Activated CD8-positive, alpha-beta memory T cell treated with anti-CD3 and anti-CD28 coated beads, Interleukin-2, amount 50 U/mL, for 4 hours (primary cell): ENCODE data around the gene TRIM9.
"Not testable (repeated sequence)": the region's sequence is repeated elsewhere in the genome, so short reads cannot be mapped to it uniquely, and the experiment has no call there.

Experiments
- DNase-seq: peaks from one replicate; pipeline ENCODE4 v3.0.0-alpha.2; 2020

The TRIM9 gene

GRCh38 chr14:50956421-50956820 is 138.5 kb downstream of the TRIM9 start:
- DNase-seq: not testable (repeated sequence)

- DNase-seq: no peak
Observed at GRCh38 chr14:50955373-50956043, 139.4 kb downstream of the TRIM9 start.

- no peak for DNase-seq
Observed at GRCh38 chr14:50954811-50955372, 140.0 kb downstream of the TRIM9 start.

GRCh38 chr14:50953502-50953901 is 141.4 kb downstream of the TRIM9 start:
- DNase-seq: no peak

- DNase-seq: no peak
Observed at GRCh38 chr14:50951032-50951431, 143.9 kb downstream of the TRIM9 start.

- no peak for DNase-seq
Observed at GRCh38 chr14:50948205-50948604, 146.7 kb downstream of the TRIM9 start.

- DNase-seq: no peak
Observed at GRCh38 chr14:50947446-50947845, 147.5 kb downstream of the TRIM9 start.

GRCh38 chr14:50946234-50946935 is 148.5 kb downstream of the TRIM9 start:
- DNase-seq: no peak

DNA sequence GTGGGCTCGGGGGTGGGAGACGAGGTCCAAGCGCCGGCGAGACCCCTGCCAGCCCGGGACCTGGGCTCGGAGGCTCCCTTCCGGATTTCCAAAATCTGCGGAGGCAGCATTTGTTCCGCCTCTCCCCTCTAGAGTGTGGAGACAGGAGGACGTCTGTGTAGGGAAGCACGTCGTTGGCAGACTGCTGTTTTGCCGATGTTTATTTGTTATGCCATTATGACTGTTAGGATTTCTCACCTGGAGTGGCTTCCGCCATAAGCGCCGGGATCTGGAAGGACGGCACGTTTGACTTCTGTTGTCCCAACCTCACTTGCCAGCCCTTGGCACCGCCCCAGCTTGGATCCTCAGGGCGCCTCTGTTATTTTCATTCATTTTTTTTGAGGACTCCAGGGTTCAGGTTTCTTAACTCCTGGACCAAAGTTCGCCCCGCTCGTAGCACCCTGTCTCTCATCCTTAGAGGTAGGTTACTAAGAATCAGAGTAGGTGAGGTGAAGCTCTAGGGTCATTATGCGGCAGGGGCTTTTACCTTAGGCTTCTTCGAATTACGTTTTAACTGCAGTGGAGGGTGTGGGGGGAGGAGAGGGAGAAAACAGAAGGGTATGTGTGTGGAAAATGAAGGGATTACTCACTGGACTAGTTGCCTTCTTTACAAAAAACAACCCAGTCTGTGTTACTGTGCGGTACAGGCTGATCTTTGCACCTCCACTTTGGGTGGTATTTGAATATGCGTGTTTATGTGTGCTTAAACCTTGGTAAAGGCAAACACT is 150.1 kb downstream of the TRIM9 start:
- DNase-seq: no peak

- DNase-seq: peak; percentile 29
Observed at GRCh38 chr14:50943943-50944646, 150.8 kb downstream of the TRIM9 start, which contains the start of gene PYGL. TSS of gene PYGL (minus strand) at chr14:50944483. CDS start at chr14:50944403, 80 bp downstream.

- no peak for DNase-seq
Observed at GRCh38 chr14:50943261-50943942, 151.5 kb downstream of the TRIM9 start.

DNA sequence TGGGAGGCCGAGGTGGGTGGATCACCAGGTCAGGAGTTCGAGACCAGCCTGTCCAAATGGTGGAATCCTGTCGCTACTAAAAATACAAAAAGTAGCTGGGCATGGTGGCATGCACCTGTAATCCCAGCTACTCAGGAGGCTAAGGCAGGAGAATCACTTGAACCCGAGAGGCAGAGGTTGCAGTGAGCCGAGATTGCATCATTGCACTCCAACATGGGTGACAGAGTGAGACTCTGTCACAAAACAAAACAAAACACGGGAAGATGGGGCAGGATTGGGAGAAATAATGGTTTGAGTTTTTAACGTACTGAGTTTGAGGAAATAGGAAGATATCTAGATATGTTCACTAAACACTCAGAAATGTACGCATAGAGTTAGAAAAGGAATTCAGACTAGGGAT is 153.3 kb downstream of the TRIM9 start:
- not testable (repeated sequence) for DNase-seq

DNA sequence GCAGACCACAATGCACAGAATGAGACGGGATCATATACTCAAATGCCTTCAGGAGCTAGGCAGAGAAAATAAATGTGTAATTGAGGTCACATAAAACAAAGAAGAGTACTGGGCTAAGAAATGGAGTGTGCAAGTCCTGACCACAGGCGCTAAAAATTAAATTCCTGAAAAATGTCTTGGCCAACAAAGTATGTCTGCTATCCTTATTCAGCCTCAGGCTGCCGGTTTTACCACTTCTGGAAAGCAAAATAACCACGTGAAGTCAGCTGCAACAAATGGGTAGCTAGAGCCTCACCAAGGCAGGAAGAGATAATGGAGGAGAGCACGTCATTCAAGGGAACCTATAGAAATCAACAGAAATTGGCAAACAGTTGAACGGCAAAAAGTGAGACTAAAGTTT is 153.8 kb downstream of the TRIM9 start:
- DNase-seq: no peak

- no peak for DNase-seq
Observed at GRCh38 chr14:50937800-50938199, 157.1 kb downstream of the TRIM9 start.

DNA sequence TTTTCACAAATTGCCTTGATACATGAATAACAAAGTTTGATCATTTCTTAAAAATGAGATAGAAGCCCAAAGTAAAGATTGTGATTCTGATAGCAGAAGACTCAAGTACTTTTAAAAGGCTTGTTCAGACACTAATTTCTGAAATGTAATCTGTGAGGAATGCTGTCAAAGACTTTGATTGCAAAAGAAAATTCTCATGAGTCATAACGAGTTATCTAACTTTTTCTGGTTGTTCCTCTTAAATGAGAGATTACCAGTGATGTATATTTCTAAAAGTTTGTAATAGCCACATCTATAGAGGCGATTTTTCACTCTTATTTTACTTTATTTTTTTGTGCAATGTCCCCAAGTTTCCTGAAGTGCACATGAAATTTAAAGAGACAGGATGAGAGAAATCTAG is 157.6 kb downstream of the TRIM9 start:
- DNase-seq: no peak

DNA sequence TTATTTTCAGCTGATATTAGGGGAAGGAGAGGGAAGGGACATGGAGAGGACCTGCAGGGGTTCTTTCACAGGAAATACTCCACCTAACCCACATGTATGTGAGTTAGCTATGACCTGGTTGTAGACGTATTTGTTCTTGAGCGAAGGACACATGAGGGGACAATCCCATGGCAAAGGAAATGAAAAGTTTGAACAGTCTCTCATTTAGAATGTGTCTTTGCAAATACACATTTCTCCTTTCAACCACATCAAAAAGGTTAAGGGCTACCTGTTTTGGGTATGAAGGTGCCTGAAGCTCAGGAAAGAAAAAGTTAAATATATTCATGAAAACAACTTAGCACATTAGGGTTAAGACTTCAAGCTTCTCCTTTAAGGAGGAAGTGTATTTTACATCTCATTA is 158.0 kb downstream of the TRIM9 start:
- DNase-seq: no peak

DNA sequence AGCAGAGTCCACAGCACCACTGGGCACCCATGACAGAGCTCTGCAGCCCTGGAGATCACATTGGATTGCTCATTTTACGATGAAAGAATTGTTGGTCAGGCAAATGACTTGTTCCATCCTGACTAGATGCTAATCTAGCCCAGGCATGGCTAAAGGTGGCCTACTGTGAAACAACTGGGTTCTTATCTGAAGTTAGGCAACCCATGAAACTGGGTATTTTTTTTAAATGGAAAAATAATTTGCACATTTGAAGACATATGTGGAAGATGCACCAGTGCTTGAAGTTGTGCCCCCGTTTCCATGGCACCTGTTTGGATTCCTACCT is 158.9 kb downstream of the TRIM9 start:
- no peak for DNase-seq

GRCh38 chr14:50935126-50936015 is 159.5 kb downstream of the TRIM9 start:
- DNase-seq: no peak

GRCh38 chr14:50932592-50933495 is 162.1 kb downstream of the TRIM9 start:
- DNase-seq: no peak

GRCh38 chr14:50932156-50932555 is 162.7 kb downstream of the TRIM9 start:
- DNase-seq: no peak
